HepG2 (cell line): ENCODE data around the gene NATD1. TPM values are rescaled to one million over a fixed set of nuclear protein-coding genes. Genes with fewer than 3 reads are reported as not detected.
A peak's percentile ranks its signal among the peaks of the same experiment; 100 is the strongest.

Experiments
- KLF13 ChIP-seq: sonication (generic); formaldehyde crosslinking; IDR thresholded peaks from 2 replicates; pipeline ENCODE4 v1.4.0; 2020; ENCODE audit warnings: mild to moderate bottlenecking, missing genetic modification reagents
- MLXIP ChIP-seq: sonication (generic); formaldehyde crosslinking; IDR thresholded peaks from 2 replicates; pipeline ENCODE4 v1.9.0; 2021; ENCODE audit warnings: missing genetic modification reagents, borderline replicate concordance
- NR2F6 ChIP-seq, 2 experiments: IDR thresholded peaks; 2 replicates each; pipeline ENCODE4 v1.6.1; 2016; ENCODE audit warnings: antibody characterized with exemption in 1 of 2, mild to moderate bottlenecking in 1 of 2
- PAWR ChIP-seq: sonication (generic); formaldehyde crosslinking; IDR thresholded peaks from 2 replicates; pipeline ENCODE4 v1.4.0; 2020; ENCODE audit warnings: missing genetic modification reagents, mild to moderate bottlenecking, borderline replicate concordance
- SP1 ChIP-seq, 2 experiments: fragments of 450-650 bp in 1 of 2; sonication (generic) in 1 of 2; formaldehyde crosslinking in 1 of 2; IDR thresholded peaks; 2 replicates each; pipeline versions ENCODE4 v1.4.0 to v1.6.1; 2016 to 2020; ENCODE audit warnings: missing genetic modification reagents in 1 of 2
- TEF ChIP-seq: sonication (generic); formaldehyde crosslinking; IDR thresholded peaks from 2 replicates; pipeline ENCODE4 v1.5.0; 2020; ENCODE audit warnings: missing genetic modification reagents
- ZNF431 ChIP-seq: sonication (generic); formaldehyde crosslinking; IDR thresholded peaks from 2 replicates; pipeline ENCODE4 v1.9.0; 2022; ENCODE audit warnings: missing genetic modification reagents, low read depth, mild to moderate bottlenecking, borderline replicate concordance
- ZNF501 ChIP-seq: sonication (generic); formaldehyde crosslinking; IDR thresholded peaks from 2 replicates; pipeline ENCODE4 v1.5.1; 2020; ENCODE audit warnings: mild to moderate bottlenecking, moderate library complexity, missing genetic modification reagents
- ZNF552 ChIP-seq: sonication (generic); formaldehyde crosslinking; IDR thresholded peaks from 2 replicates; pipeline ENCODE4 v1.9.0; 2022; ENCODE audit warnings: missing genetic modification reagents, mild to moderate bottlenecking, borderline replicate concordance
- polyA plus RNA-seq, 8 experiments: library from polyadenylated mRNA; depleted of rRNA in 3 of 8; stranded (reverse) in 7 of 8; unstranded in 1 of 8; fragments of >200 nt; fragmentation: Illumina TruSeq in 4 of 8; extraction: Trizol in 4 of 8; gene quantifications; 2 replicates each; pipeline versions ENCODE4 v1.2.1 to v1.2.3, GENCODE V29; 2011 to 2016; ENCODE audit warnings: low read depth in 4 of 8, missing spikeins in 1 of 8, mixed read lengths in 1 of 8; ENCODE audit not compliant: insufficient read depth in 1 of 8
- total RNA-seq, 5 experiments: library from RNA; depleted of rRNA; stranded (reverse); fragments of >200 nt; fragmentation: Illumina TruSeq; extraction: Trizol; gene quantifications; 2 replicates each; pipeline ENCODE4 v1.2.3, GENCODE V29; 2016; ENCODE audit warnings: low read depth in 1 of 5
- TF ChIP-seq, protein P1 (sequence below): sonication (generic); formaldehyde crosslinking; IDR thresholded peaks from 2 replicates; pipeline ENCODE4 v1.9.0; 2021; ENCODE audit warnings: mild to moderate bottlenecking, missing genetic modification reagents
- TF ChIP-seq, protein P2 (sequence below): sonication (generic); formaldehyde crosslinking; IDR thresholded peaks from 2 replicates; pipeline ENCODE4 v1.5.0; 2020; ENCODE audit warnings: missing genetic modification reagents, mild to moderate bottlenecking, borderline replicate concordance
- TF ChIP-seq, protein P3 (sequence below): IDR thresholded peaks from 2 replicates; pipeline ENCODE4 v1.4.0; 2020; ENCODE audit warnings: mild to moderate bottlenecking, missing genetic modification reagents

NATD1 gene
- total and polyA plus RNA-seq, 2 of the 13 experiments (the other 11 are each of a cell fraction or from before 2014, with no cell fraction given): 0.31 to 2.3 TPM

- TF ChIP-seq, protein P1, sequence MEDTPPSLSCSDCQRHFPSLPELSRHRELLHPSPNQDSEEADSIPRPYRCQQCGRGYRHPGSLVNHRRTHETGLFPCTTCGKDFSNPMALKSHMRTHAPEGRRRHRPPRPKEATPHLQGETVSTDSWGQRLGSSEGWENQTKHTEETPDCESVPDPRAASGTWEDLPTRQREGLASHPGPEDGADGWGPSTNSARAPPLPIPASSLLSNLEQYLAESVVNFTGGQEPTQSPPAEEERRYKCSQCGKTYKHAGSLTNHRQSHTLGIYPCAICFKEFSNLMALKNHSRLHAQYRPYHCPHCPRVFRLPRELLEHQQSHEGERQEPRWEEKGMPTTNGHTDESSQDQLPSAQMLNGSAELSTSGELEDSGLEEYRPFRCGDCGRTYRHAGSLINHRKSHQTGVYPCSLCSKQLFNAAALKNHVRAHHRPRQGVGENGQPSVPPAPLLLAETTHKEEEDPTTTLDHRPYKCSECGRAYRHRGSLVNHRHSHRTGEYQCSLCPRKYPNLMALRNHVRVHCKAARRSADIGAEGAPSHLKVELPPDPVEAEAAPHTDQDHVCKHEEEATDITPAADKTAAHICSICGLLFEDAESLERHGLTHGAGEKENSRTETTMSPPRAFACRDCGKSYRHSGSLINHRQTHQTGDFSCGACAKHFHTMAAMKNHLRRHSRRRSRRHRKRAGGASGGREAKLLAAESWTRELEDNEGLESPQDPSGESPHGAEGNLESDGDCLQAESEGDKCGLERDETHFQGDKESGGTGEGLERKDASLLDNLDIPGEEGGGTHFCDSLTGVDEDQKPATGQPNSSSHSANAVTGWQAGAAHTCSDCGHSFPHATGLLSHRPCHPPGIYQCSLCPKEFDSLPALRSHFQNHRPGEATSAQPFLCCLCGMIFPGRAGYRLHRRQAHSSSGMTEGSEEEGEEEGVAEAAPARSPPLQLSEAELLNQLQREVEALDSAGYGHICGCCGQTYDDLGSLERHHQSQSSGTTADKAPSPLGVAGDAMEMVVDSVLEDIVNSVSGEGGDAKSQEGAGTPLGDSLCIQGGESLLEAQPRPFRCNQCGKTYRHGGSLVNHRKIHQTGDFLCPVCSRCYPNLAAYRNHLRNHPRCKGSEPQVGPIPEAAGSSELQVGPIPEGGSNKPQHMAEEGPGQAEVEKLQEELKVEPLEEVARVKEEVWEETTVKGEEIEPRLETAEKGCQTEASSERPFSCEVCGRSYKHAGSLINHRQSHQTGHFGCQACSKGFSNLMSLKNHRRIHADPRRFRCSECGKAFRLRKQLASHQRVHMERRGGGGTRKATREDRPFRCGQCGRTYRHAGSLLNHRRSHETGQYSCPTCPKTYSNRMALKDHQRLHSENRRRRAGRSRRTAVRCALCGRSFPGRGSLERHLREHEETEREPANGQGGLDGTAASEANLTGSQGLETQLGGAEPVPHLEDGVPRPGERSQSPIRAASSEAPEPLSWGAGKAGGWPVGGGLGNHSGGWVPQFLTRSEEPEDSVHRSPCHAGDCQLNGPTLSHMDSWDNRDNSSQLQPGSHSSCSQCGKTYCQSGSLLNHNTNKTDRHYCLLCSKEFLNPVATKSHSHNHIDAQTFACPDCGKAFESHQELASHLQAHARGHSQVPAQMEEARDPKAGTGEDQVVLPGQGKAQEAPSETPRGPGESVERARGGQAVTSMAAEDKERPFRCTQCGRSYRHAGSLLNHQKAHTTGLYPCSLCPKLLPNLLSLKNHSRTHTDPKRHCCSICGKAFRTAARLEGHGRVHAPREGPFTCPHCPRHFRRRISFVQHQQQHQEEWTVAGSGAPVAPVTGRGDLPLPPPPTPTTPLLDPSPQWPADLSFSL (CRISPR knock-in tag): no peak
- TF ChIP-seq KLF13 (CRISPR knock-in tag): no peak
- TF ChIP-seq TEF (CRISPR knock-in tag): peak; percentile 94
- TF ChIP-seq MLXIP (CRISPR knock-in tag): no peak
- no peak for TF ChIP-seq PAWR (CRISPR knock-in tag)
- TF ChIP-seq, protein P2, sequence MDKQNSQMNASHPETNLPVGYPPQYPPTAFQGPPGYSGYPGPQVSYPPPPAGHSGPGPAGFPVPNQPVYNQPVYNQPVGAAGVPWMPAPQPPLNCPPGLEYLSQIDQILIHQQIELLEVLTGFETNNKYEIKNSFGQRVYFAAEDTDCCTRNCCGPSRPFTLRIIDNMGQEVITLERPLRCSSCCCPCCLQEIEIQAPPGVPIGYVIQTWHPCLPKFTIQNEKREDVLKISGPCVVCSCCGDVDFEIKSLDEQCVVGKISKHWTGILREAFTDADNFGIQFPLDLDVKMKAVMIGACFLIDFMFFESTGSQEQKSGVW (CRISPR knock-in tag): no peak
- TF ChIP-seq, protein P3, sequence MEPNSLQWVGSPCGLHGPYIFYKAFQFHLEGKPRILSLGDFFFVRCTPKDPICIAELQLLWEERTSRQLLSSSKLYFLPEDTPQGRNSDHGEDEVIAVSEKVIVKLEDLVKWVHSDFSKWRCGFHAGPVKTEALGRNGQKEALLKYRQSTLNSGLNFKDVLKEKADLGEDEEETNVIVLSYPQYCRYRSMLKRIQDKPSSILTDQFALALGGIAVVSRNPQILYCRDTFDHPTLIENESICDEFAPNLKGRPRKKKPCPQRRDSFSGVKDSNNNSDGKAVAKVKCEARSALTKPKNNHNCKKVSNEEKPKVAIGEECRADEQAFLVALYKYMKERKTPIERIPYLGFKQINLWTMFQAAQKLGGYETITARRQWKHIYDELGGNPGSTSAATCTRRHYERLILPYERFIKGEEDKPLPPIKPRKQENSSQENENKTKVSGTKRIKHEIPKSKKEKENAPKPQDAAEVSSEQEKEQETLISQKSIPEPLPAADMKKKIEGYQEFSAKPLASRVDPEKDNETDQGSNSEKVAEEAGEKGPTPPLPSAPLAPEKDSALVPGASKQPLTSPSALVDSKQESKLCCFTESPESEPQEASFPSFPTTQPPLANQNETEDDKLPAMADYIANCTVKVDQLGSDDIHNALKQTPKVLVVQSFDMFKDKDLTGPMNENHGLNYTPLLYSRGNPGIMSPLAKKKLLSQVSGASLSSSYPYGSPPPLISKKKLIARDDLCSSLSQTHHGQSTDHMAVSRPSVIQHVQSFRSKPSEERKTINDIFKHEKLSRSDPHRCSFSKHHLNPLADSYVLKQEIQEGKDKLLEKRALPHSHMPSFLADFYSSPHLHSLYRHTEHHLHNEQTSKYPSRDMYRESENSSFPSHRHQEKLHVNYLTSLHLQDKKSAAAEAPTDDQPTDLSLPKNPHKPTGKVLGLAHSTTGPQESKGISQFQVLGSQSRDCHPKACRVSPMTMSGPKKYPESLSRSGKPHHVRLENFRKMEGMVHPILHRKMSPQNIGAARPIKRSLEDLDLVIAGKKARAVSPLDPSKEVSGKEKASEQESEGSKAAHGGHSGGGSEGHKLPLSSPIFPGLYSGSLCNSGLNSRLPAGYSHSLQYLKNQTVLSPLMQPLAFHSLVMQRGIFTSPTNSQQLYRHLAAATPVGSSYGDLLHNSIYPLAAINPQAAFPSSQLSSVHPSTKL (CRISPR knock-in tag): peak; percentile 75
- peak; percentile 76; the same call in 1 of the 2 replicates for TF ChIP-seq ZNF501 (CRISPR knock-in tag)
- TF ChIP-seq ZNF431 (CRISPR knock-in tag): no peak; the same call in 1 of the 2 replicates
- TF ChIP-seq NR2F6 (IDR thresholded peaks at IDR 0.05): peak; percentile 34; the same call in 1 of the 2 replicates
- TF ChIP-seq NR2F6 (CRISPR knock-in tag; IDR thresholded peaks at IDR 0.05): peak; percentile 43; the same call in 1 of the 2 replicates
- TF ChIP-seq ZNF552: no peak
- TF ChIP-seq SP1 (IDR thresholded peaks at IDR 0.05): no peak
- TF ChIP-seq SP1 (CRISPR knock-in tag; IDR thresholded peaks at IDR 0.05): peak; percentile 44; the same call in 1 of the 2 replicates
Measured at GRCh38 chr17:21286066-21286770, 33.0 kb upstream of the NATD1 start (continued).
